GM21717 (cell line): ENCODE measurements around the gene DEDD.

Source experiments
- ATAC-seq: cut with Tn5 transposase; IDR thresholded peaks from one replicate; pipeline ENCODE4 v1.9.1; 2021; ENCODE audit warnings: mild to moderate bottlenecking, moderate library complexity; ENCODE audit not compliant: unreplicated experiment

Gene DEDD, protein sequence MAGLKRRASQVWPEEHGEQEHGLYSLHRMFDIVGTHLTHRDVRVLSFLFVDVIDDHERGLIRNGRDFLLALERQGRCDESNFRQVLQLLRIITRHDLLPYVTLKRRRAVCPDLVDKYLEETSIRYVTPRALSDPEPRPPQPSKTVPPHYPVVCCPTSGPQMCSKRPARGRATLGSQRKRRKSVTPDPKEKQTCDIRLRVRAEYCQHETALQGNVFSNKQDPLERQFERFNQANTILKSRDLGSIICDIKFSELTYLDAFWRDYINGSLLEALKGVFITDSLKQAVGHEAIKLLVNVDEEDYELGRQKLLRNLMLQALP

DNA sequence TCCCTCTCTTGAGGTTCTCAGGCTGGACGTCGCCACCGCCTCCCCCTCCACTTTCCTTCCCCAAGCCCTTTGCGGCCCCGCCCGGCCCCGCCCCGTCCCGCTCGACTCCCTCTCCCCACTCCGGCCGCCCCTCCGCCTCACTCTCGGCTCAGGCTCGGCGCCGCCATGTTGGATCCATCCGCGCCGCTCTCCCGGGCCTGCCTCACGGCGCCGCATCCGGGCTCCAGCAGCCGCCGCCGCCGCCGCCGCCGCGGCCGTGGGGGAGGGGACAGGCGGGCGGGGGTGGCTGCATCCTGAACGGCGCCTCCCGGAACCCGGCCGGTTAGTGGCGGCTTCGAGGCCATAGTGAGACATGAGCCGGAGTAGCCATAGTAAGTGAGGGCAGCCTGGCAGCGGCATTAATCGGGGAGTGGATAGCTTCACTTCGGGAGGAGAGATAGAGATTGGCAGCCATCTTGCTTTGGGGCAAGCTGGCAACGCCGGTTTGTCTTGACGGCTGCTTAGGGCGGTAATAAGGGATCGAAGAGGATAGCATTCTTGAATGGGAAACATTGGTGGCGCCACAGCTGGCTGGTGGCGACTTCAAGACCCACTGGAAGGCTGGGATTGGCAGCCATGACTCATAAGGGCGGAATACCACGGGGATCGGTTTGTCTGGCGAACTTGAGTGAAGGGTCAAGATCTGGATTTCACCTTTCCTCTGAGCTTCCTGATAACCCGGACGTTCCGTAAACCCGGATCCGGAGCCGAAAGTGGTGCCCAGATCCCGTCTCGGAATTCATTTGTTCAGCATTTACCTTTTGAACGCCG is at the start of gene DEDD:
TSS of gene DEDD (minus strand) at position 258 of the 810 bp plus-strand sequence. CDS start 8,205 bp downstream, outside the sequence.
- peak; percentile 89 for ATAC-seq

DNA sequence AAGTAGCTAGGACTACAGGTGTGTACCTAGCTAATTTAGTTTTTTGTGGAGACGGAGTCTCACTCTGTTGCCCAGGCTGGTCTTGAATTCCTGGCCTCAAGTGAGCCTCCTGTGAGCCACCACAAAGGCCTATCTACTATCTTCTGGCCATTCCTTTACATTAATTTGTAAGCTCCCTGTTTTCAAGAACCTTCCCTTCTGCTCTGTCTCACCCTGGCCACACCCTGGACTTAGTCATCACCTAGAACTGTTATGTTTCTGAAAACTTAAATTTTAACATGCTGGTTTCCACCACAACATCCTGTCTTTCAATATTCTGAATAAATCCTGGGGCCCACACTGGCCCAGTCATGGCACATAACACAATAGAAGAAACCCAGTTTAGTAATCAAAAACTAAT is 49.7 kb upstream of the DEDD start:
- no peak for ATAC-seq

GRCh38 chr1:161180639-161181038 is 48.2 kb upstream of the DEDD start:
- no peak for ATAC-seq

GRCh38 chr1:161179698-161180097 is 47.2 kb upstream of the DEDD start:
- ATAC-seq, result no peak

- ATAC-seq, result no peak
Measured at GRCh38 chr1:161177936-161178244, 45.4 kb upstream of the DEDD start.

GRCh38 chr1:161177112-161177935 is 44.9 kb upstream of the DEDD start, which contains the start of gene B4GALT3:
Gene B4GALT3 (minus strand): TSS chr1:161177507. CDS start chr1:161176060, 1,447 bp downstream.
- ATAC-seq, result peak; percentile 69

DNA sequence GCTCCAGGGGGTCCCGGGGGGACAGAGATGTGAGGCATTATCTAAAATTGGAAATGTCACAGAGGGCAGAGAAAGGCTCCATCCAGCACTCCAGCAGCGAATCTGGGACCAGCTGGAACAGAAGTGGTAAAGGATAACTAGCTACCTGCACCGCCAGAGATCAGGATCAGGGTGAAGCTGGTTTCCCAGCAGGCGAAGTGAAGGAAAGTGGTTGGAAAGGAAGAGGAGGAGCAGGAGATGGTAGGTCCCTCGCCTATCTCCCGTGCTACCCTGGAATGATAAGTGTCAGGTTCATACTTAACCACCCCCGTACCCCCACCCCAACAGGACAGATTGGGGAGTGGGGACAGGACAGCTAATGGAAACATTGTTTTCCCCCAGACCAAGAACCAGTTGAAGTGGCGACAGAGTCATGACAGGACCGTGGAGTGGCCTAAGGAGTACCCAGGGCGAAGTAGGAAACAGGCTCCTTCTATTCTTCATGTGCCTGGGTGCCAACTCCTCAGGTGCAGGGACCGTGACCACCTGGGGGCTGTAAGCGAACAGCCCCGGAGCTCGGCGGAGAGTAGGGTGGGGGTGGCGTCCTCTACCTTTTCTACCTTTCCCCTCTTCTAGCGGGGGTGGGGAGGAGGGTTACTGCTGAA is 44.1 kb upstream of the DEDD start:
- peak; percentile 8 for ATAC-seq

DNA sequence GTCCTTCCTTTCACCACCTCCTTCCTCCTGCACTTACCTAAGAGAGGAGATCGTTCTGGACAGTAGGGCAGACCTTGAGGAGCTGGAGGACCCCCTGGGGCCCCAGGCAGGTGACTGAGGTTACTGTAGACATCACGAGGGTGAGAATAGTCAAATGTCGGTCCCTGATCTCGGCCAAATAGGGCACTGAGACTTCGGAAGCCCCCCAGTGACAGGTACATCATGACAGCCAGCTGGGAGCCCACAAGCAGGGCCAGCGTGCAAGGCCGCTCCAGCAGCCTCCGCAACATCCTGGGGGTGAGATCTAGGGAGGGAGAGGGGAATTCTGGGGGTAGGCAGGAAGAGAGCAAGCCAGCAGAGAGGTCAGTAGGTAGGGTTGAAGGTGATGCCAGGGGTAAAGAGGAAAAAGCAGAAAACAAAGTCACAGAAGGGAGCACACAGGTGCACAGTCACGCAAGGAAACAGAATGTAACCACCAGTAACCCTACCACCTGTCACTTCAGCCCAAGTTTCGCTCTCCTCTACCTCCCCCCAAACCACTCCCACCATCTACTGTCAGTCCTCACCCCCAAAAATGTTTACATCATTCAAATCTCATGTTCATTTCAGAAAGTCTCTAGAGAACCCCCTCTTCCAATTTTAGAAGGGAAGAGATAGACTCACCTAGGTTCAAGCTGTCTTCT is 43.4 kb upstream of the DEDD start:
- no peak for ATAC-seq

- no peak for ATAC-seq
Measured at GRCh38 chr1:161174911-161175310, 42.4 kb upstream of the DEDD start.

- no peak for ATAC-seq
Measured at GRCh38 chr1:161173711-161174110, 41.2 kb upstream of the DEDD start.

- ATAC-seq, result no peak
Measured at GRCh38 chr1:161172776-161173376, 40.4 kb upstream of the DEDD start.

GRCh38 chr1:161172349-161172748 is 39.9 kb upstream of the DEDD start:
- no peak for ATAC-seq

DNA sequence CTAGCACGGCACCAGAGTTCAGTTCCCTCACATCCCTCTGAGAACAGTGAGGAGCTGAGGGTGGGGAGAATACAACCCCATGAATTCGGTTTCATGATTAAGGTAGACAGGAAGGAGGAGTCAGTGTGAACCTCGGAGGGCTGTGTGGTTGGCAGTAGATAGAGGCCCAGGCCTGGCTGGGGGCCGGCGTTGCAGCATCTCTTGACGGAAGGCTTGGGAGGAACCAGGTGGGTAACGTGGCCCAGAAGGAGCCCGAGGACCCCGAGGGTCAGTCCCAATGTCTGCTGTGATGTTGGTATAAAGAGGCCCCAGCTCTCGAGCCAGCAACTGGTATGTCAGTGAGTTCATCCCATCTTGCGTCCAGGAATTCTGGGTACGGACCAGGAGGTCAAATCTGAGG is 39.2 kb upstream of the DEDD start:
- no peak for ATAC-seq

GRCh38 chr1:161171191-161171590 is 38.7 kb upstream of the DEDD start:
- ATAC-seq, result no peak

DNA sequence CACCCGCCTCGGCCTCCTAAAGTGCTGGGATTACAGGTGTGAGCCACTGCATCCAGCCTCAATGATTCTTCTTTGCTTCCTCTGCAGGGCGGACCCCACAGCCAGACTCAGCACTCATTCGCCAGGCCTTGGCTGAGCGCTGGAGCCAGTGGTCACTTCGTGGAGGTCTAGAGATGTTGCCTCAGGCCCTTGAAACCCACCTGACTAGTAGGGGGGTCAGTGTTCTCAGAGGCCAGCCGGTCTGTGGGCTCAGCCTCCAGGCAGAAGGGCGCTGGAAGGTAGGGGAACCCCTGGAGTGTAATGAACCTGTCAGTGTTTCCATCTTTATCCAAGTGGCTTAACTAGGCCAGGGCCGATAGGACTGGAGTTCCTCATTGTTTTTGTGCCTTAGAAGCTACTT is 36.4 kb upstream of the DEDD start:
- no peak for ATAC-seq

GRCh38 chr1:161166669-161167548 is 34.4 kb upstream of the DEDD start:
- no peak for ATAC-seq

DNA sequence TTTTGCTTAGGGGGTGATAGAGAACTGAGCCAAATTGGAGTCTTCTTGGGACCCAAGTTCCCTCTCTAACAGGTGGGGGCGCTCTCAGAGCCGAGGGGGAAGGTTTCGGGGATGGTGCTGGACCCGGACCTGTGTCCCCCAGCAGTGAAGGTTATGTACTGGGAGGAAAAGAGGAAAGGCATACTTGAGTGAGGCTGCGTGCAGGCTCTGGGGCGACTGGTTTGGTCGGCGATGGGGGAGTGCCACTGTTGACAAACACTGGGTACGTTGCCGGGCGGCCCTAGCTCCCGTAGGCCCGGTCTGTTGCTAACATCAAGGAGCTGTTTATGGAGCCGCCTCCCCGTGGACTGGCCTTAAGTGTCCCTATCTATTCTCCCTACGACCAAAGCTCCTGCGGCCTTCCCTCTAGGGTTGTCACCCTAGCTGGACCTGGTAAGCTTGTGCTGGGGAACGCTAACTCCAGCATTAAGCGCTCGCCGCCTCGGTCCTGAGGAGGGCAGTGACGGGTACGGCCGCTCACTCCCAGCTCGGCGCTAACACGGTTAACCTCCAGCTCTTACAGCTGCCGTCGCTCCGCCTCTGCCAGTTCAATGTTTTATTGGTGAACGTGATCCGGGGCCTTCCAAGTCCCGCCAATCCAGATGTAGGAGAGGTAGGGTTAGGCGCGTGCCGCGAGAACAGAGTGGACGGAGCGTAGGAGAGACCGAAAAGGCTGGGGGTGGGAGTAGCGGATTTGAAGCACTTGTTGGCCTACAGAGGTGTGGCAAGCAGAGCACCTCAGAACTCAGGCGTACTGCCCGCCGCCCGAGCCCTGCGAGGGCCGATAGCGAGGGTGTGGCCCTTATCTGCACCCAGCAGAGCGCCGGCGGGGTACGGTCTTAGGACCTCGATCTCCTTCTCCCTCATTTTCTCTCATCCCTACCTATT is 33.5 kb upstream of the DEDD start, which contains the start of gene PPOX:
TSS of gene PPOX (plus strand) at position 685 of the 927 bp plus-strand sequence. CDS start 422 bp downstream, outside the sequence.
- peak; percentile 91 for ATAC-seq
